HT-29 (cell line): ENCODE results near the gene SAMD14. TPM values are rescaled to one million over a fixed set of nuclear protein-coding genes. Genes with fewer than 3 reads are reported as not detected.

Experiments used
- DNase-seq: peaks from one replicate; pipeline ENCODE4 v3.0.0-alpha.2; 2015; ENCODE audit warnings: low spot score
- total RNA-seq: library from RNA; depleted of rRNA; stranded (reverse); fragments of >200 nt; shearing (Covaris generic); gene quantifications from 2 replicates; pipeline ENCODE4 v1.2.3, GENCODE V29; 2014; rRNA removed

Gene SAMD14
- 1.9 and 3.4 TPM in 2 replicates for total RNA-seq

GRCh38 chr17:50129728-50130558 is at the start of gene SAMD14:
Gene SAMD14, minus strand, starts transcription at chr17:50130160. Its CDS starts 5,201 bp downstream, at chr17:50124959.
- DNase-seq: peak; percentile 46

GRCh38 chr17:50177983-50178834 is 48.2 kb upstream of the SAMD14 start:
- DNase-seq: peak; percentile 92

- peak; percentile 9 for DNase-seq
Observed at GRCh38 chr17:50177476-50177875, 47.5 kb upstream of the SAMD14 start.

GRCh38 chr17:50176559-50177357 is 46.8 kb upstream of the SAMD14 start:
- no peak for DNase-seq

DNA sequence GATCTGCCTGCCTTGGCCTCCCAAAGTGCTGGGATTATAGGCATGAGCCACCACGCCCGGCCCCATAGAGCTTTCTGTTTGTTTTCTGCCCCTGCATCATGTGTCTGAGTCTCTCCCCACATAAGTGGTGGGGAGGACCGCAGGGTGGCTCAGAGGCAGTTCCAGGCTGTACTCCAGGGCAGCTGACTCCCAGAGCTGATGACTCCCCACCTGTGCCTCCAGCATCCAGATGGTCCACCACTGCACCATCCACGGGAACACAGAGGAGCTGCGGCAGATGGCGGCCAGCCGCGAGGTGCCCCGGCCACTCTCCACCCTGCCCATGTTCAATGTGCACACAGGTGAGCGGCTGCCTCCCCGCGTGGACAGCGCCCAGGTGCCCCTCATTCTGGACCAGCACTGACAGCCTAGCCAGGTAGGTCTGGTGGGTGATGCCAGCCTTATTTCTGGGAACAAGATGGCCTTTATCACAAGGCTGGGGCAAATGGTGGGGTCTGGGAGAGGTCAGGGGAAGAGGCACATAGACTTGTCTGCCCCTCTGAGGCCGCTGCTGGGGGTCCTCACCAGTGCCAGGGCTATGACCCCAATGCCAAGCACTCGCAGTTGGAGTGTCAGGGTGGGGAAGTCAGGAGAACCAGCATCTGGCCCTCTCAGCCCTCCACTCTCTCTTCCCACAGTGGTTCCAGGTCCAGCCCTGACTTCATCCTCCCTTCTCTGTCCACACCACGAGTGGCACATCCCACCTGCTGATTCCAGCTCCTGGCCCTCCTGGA is 45.3 kb upstream of the SAMD14 start:
- DNase-seq: no peak

DNA sequence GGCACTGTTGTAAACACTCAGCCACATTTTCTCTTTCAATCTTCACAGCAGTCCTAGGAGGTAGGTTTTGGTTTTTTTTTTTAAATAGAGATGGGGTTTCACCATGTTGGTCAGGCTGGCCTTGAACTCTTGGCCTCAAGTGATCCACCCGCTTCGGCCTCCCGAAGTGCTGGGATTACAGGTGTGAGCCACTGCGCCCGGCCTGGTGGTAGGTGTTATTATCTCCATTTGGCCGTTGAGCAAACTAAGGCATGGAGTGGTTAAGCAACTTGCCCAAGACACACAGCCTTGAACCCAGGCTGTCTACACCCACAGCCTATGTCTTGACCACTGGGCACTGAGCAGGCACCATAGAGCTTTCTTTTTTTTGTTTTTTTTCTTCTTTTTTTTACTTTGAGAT is 44.5 kb upstream of the SAMD14 start:
- DNase-seq: no peak

- no peak for DNase-seq
Observed at GRCh38 chr17:50173335-50173941, 43.5 kb upstream of the SAMD14 start.

- no peak for DNase-seq
Observed at GRCh38 chr17:50172936-50173334, 43.0 kb upstream of the SAMD14 start.

DNA sequence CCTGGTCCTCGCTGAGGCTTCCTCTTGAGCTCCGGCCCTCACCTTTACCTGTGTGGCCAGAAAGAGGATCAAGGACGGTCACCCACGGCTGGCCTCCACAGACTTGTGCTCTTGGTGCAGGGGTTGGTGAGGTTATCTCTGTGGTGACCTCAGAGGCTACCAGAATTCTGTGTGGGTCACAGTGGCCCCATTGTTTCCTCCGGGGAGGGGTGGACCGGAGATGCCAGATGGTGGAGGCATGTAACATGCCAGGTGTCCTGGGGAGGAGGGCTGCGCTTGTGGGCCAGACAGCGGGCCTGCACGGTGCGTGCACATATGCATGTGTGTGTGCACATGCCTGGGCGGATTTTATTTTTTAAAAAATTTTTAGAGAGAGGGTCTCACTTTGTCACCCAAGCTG is 42.2 kb upstream of the SAMD14 start:
- no peak for DNase-seq

- DNase-seq: no peak
Observed at GRCh38 chr17:50171371-50172071, 41.6 kb upstream of the SAMD14 start.

DNA sequence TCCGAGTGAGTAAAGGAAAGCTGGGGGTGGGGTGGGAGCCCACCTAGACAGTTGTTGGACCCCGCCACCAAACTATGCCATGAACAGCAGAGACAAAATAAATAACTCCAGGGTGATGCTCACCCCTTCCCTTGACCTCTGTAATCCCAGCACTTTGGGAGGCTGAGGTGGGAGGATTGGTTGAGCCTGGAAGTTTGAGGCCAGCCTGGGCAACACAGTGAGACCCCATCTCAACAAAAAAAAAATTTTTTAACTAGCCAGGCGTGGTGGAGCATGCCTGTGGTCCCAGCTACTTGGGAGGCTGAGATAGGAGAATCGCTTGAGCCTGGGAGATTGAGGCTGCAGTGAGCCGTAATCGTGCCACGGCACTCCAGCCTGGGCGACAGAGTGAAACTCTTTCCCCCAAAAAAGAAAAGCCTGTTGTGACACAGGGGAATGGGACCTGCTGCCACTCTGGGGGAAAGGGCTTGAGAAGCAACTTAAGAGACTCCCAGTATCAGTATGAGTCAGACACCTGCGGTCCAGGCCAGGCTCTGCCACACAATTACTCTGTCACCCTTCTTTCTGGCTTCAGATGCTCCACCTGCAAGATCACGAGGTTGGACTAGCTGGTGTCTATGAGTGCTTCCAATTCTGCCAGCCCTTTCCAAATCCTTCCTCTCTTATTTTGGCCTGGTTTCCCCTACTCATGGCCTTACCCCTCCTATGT is 40.9 kb upstream of the SAMD14 start:
- peak; percentile 23 for DNase-seq

GRCh38 chr17:50169881-50170459 is 40.0 kb upstream of the SAMD14 start:
- no peak for DNase-seq

GRCh38 chr17:50169121-50169764 is 39.3 kb upstream of the SAMD14 start:
- peak; percentile 76 for DNase-seq

- DNase-seq: no peak
Observed at GRCh38 chr17:50168319-50168718, 38.4 kb upstream of the SAMD14 start.

DNA sequence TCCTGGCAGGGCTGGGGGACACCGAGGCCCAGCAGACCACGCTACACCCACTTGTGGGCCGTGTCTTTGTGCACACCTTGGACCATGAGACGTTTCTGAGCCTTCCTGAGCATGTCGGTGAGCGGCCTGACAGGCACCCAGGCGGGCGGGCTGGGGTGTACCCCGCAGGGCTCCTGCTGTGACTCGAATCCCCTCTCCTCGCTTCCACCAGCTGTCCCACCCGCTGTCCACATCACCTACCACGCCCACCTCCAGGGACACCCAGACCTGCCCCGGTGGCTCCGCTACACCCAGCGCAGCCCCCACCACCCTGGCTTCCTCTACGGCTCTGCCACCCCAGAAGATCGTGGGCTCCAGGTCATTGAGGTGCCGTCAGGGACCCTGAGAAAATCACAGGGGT is 37.4 kb upstream of the SAMD14 start:
- no peak for DNase-seq

- DNase-seq: no peak
Observed at GRCh38 chr17:50166518-50167181, 36.7 kb upstream of the SAMD14 start.

GRCh38 chr17:50165867-50166517 is 36.0 kb upstream of the SAMD14 start, which contains the start of gene SGCA:
Gene SGCA, plus strand, starts transcription at chr17:50166005. Its CDS starts 36 bp downstream, at chr17:50166041.
- DNase-seq: no peak
